Peyer's patch (tissue), 4 donors: Measurements from ENCODE around the gene ZNF808.

Experiments used
- POLR2A ChIP-seq, 2 donors: fragments of 450-650 bp; IDR thresholded peaks; one replicate each; pipeline ENCODE4 v1.5.1; 2017; ENCODE audit warnings: antibody characterized with exemption in 2 of 2, mild to moderate bottlenecking in 2 of 2, moderate library complexity in 2 of 2
- TF ChIP-seq, protein P1 (sequence below), 6 experiments: fragments of 450-650 bp in 4 of 6; fragments of 200-600 bp in 2 of 6; sonication (generic) in 1 of 6; IDR thresholded peaks; one replicate each; pipeline ENCODE4 v1.5.1; 2017 to 2019; ENCODE audit warnings: antibody characterized with exemption in 6 of 6, mild to moderate bottlenecking in 3 of 6, moderate library complexity in 1 of 6

DNA sequence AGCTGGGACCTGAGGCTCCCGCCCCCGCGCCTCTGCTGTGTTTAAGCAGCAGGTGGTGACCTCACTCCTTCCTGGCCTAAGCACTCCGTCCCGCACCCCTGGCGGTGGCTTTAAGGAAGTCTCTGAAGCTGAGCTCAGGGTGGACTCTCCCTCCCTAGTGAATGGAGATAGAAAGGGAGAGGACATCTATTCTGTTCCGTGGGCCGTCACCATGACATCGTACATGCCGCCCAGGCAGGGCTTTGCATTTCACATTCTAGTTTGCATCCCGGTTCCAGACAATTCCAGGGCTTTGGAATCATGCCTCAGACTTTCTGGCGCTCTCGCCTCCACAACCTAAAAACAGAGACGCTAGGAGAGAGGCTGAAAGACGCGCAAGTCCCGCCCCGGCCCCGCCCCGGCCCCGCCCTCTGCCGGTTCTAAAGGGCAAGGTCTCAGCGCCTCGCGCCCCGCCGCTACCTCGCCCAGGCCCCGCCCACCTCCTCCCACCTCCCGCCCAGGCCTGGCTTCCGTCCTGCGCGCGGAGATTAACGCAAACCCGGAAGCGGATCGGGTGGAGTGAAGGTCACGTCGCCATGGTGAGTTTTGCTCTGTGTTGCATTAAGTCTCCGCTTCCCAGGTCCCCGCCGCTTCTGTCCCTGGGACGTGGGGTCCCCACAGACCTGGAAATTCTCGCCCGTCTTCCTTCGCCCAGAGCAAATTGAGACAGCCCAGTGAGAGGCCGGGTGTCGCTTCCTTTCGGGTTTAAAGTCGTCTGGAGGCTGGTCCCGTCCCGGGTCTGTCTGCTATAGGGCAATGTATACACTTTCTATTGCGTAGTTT lies at the start of gene ZNF808:
- peak; percentile 48 to 62 for TF ChIP-seq POLR2A (IDR thresholded peaks at IDR 0.05)
- TF ChIP-seq, protein P1, sequence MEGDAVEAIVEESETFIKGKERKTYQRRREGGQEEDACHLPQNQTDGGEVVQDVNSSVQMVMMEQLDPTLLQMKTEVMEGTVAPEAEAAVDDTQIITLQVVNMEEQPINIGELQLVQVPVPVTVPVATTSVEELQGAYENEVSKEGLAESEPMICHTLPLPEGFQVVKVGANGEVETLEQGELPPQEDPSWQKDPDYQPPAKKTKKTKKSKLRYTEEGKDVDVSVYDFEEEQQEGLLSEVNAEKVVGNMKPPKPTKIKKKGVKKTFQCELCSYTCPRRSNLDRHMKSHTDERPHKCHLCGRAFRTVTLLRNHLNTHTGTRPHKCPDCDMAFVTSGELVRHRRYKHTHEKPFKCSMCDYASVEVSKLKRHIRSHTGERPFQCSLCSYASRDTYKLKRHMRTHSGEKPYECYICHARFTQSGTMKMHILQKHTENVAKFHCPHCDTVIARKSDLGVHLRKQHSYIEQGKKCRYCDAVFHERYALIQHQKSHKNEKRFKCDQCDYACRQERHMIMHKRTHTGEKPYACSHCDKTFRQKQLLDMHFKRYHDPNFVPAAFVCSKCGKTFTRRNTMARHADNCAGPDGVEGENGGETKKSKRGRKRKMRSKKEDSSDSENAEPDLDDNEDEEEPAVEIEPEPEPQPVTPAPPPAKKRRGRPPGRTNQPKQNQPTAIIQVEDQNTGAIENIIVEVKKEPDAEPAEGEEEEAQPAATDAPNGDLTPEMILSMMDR (IDR thresholded peaks at IDR 0.05) = peak; percentile 39 to 77 (median 68)
